ENCODE measurements around the gene FAM81B. TPM values are rescaled to one million over a fixed set of nuclear protein-coding genes. Genes with fewer than 3 reads are reported as not detected.

Gene FAM81B
- polyA plus RNA-seq, 2 of the 4 experiments (the other 2 are of a cell fraction) = 0.05 TPM; not detected in 1

DNA sequence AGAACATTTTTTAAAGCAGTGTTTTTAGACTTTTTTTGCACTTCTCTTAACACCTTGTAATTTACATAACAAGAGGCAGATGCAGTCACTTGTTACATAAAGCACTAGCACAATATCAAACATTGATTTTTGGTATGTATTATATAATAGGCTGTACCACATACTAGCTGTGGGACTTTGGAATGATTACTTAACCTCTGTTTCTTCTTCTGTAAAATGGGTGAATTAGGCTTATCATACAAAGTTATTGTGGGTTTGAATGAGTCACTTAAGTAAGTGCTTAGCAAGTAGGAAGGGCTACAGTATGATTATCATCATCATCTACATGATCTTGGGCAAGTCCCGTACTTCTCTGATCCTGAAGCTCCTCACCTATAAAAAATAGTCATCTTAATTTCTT lies 2.1 kb downstream of the FAM81B start:
- DNase-seq (ENCODE audit: low read depth in 1 of 2, low spot score in 1 of 2) = no peak
- no peak for FAIRE-seq
- CTCF ChIA-PET = interaction anchor here (1.2 kb wide), 1 partner anchor 18 kb away, joined by 3 read pairs; no protein-coding TSS in a partner anchor
- Histone ChIP-seq H3K27ac (no peak overlapping the region), H3K4me1 (no peaks in the 10 kb centered on the region), H3K4me3 (no peak overlapping the region), H3K4me2 (no peak overlapping the region), H3K9me3 (no peaks in the 10 kb centered on the region)
- POLR2A ChIA-PET = no interaction called here
- ATAC-seq = no peak
- WGBS (ENCODE audit: missing lambda C conversion rate) = 57% methylated on average over 1 of the region's 1 CpG
- no peak for TF ChIP-seq HEYL (CRISPR knock-in tag; IDR thresholded peaks at IDR 0.05)
- no peak for TF ChIP-seq CEBPB (IDR thresholded peaks at IDR 0.05)
- TF ChIP-seq, protein P1, sequence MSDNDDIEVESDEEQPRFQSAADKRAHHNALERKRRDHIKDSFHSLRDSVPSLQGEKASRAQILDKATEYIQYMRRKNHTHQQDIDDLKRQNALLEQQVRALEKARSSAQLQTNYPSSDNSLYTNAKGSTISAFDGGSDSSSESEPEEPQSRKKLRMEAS (IDR thresholded peaks at IDR 0.05) = no peak
- TF ChIP-seq, protein P2, sequence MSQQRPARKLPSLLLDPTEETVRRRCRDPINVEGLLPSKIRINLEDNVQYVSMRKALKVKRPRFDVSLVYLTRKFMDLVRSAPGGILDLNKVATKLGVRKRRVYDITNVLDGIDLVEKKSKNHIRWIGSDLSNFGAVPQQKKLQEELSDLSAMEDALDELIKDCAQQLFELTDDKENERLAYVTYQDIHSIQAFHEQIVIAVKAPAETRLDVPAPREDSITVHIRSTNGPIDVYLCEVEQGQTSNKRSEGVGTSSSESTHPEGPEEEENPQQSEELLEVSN (IDR thresholded peaks at IDR 0.05; ENCODE audit: borderline replicate concordance, low read depth) = no peak
- no peak for TF ChIP-seq RNF2 (IDR thresholded peaks at IDR 0.05; ENCODE audit: borderline replicate concordance, low read depth)
- TF ChIP-seq HOXA7 (CRISPR knock-in tag; IDR thresholded peaks at IDR 0.05) = no peak
- TF ChIP-seq FOSB (CRISPR knock-in tag; IDR thresholded peaks at IDR 0.05) = no peak
- TF ChIP-seq, protein P3, sequence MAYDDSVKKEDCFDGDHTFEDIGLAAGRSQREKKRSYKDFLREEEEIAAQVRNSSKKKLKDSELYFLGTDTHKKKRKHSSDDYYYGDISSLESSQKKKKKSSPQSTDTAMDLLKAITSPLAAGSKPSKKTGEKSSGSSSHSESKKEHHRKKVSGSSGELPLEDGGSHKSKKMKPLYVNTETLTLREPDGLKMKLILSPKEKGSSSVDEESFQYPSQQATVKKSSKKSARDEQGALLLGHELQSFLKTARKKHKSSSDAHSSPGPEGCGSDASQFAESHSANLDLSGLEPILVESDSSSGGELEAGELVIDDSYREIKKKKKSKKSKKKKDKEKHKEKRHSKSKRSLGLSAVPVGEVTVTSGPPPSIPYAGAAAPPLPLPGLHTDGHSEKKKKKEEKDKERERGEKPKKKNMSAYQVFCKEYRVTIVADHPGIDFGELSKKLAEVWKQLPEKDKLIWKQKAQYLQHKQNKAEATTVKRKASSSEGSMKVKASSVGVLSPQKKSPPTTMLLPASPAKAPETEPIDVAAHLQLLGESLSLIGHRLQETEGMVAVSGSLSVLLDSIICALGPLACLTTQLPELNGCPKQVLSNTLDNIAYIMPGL (CRISPR knock-in tag; IDR thresholded peaks at IDR 0.05; ENCODE audit: borderline replicate concordance) = no peak

GRCh38 chr5:95398989-95399388 lies 7.8 kb downstream of the FAM81B start:
- TF ChIP-seq RNF2 (IDR thresholded peaks at IDR 0.05; ENCODE audit: borderline replicate concordance, low read depth) (no peak), SREBF2 (IDR thresholded peaks at IDR 0.05) (no peak), HES2 (IDR thresholded peaks at IDR 0.05) (no peak), ZNF302 (CRISPR knock-in tag; IDR thresholded peaks at IDR 0.05) (no peak), KDM1A (IDR thresholded peaks at IDR 0.05; ENCODE audit: low read depth) (no peak), BCL3 (IDR thresholded peaks at IDR 0.05) (no peak), HOXA7 (CRISPR knock-in tag; IDR thresholded peaks at IDR 0.05) (no peak), KDM5A (IDR thresholded peaks at IDR 0.05) (no peak), ATOH8 (CRISPR knock-in tag; IDR thresholded peaks at IDR 0.05; ENCODE audit: low read depth) (no peak), ZC3H11A (IDR thresholded peaks at IDR 0.05) (no peak), PBX3 (IDR thresholded peaks at IDR 0.05) (no peak), HEYL (CRISPR knock-in tag; IDR thresholded peaks at IDR 0.05) (no peak), CEBPB (IDR thresholded peaks at IDR 0.05) (no peak), RFX5 (IDR thresholded peaks at IDR 0.05) (no peak), POLR2AphosphoS2 (conservative IDR thresholded peaks at IDR 0.05; ENCODE audit: low read length) (no peak), EHF (CRISPR knock-in tag; IDR thresholded peaks at IDR 0.05) (no peak), POLR2A (IDR thresholded peaks at IDR 0.05; ENCODE audit: low read length) (no peak)
- TF ChIP-seq, protein P4, sequence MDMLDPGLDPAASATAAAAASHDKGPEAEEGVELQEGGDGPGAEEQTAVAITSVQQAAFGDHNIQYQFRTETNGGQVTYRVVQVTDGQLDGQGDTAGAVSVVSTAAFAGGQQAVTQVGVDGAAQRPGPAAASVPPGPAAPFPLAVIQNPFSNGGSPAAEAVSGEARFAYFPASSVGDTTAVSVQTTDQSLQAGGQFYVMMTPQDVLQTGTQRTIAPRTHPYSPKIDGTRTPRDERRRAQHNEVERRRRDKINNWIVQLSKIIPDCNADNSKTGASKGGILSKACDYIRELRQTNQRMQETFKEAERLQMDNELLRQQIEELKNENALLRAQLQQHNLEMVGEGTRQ (IDR thresholded peaks at IDR 0.05) = no peak
- TF ChIP-seq, protein P2 (IDR thresholded peaks at IDR 0.05; ENCODE audit: borderline replicate concordance, low read depth) = no peak
- DNase-seq (ENCODE audit: low read depth in 1 of 2, low spot score in 1 of 2) = no peak
- 32% methylated on average over 1 of the region's 1 CpG for WGBS (ENCODE audit: missing lambda C conversion rate)
- Histone ChIP-seq H3K9me3 (no peaks in the 10 kb centered on the region), H3K4me1 (no peaks in the 10 kb centered on the region), H3K4me3 (no peak overlapping the region), H3K4me2 (no peak overlapping the region), H3K27ac (no peak overlapping the region)
- ChIA-PET CTCF (no interaction called here), POLR2A (no interaction called here)
- FAIRE-seq = no peak
- no peak for ATAC-seq
